ENCODE measurements around the gene INPP5D.
"Not testable (repeated sequence)": the region's sequence is repeated elsewhere in the genome, so short reads cannot be mapped to it uniquely, and the experiment has no call there.

INPP5D gene

DNA sequence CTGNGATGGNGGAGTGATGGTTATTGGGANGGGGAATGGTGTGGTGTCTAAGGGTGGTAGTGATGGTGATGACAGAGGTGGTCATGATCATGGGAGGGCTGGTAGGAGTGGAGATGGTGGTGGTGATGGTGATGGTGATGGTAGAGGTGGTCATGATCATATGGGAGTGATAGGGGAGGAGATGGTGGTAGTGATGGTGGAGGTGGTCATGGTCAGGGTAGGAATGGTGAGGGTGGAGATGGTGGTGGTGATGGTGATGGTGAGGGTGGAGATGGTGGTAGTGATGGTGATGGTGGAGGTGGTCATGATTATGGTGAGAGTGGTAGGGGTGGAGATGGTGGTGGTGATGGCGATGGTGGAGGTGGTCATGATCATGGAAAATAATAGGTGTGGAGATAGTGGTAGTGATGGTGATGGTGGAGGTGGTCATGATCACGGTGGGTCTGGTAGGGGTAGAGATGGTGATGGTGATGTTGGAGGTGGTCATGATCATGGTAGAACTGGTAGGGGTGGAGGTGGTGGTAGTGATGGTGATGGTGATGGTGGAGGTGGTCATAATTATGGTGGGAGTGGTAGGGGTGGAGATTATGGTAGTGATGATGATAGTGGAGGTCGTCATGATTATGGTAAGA, 83.7 kb downstream of the INPP5D start:
- H3K27ac ChIP-seq (ENCODE audit: low read depth, low read length), result no peak overlapping the region
- H3K27me3 ChIP-seq (ENCODE audit: control insufficient read depth in 1 of 2, insufficient read depth in 2 of 2, low read length in 2 of 2), result no peaks in the 10 kb centered on the region
- H3K4me3 ChIP-seq (ENCODE audit: low read depth in 1 of 2, low read length in 2 of 2), result no peak overlapping the region
- H3K4me1 ChIP-seq (ENCODE audit: insufficient read depth, low read length), result no peaks in the 10 kb centered on the region
- no peak overlapping the region for H3K9ac ChIP-seq (ENCODE audit: low read length)
- H3K9me3 ChIP-seq (ENCODE audit: low read length), result no peaks in the 10 kb centered on the region
- H3K36me3 ChIP-seq (ENCODE audit: insufficient read depth, low read length), result no peaks in the 10 kb centered on the region

DNA sequence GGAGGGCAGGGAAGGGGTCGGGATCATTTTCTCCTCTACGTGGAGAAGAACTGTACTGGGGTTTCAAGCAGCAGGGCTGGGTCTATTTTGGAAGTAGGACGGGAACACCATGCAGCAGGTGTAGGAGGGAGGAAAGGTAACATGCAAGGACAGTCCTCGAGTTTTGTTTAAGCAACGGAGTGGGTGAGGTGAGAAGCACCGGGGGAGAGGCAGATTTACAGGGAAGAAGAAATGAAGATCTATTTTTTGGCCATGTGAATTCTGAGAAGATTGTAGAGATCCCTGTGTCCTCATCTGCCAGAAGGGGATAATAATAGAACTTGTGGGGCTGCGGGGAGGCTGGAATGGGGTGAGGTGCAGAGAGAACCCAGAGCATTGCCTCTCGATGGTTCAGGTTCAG, 85.6 kb downstream of the INPP5D start:
- H3K36me3 ChIP-seq (ENCODE audit: insufficient read depth, low read length), result no peaks in the 10 kb centered on the region

DNA sequence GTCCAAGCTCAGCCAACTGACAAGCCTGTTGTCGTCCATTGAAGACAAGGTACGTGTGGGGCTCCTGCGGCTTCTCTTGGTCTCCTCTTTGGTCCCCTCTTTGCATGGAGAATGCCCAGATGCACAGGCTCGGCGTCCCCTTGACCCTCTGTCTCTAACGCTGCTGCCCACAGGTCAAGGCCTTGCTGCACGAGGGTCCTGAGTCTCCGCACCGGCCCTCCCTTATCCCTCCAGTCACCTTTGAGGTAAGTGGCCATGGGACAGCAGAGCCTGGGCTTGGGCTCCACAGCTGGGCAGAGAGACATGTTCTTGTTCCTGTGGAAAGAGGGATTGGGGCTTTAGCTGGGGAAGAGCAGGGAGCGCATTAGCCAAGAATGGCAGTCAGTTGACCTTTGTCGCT, 86.1 kb downstream of the INPP5D start:
- Histone ChIP-seq H3K4me3 (ENCODE audit: low read depth in 1 of 2, low read length in 2 of 2) (no peak overlapping the region), H3K27ac (ENCODE audit: low read depth, low read length) (no peak overlapping the region), H3K4me1 (ENCODE audit: insufficient read depth, low read length) (no peaks in the 10 kb centered on the region), H3K27me3 (ENCODE audit: control insufficient read depth in 1 of 2, insufficient read depth in 2 of 2, low read length in 2 of 2) (no peaks in the 10 kb centered on the region), H3K9me3 (ENCODE audit: low read length) (no peaks in the 10 kb centered on the region), H3K36me3 (ENCODE audit: insufficient read depth, low read length) (no peaks in the 10 kb centered on the region), H3K9ac (ENCODE audit: low read length) (no peak overlapping the region)

More for the DNA sequence above, 85.6 kb downstream of the INPP5D start:
- H3K27me3 ChIP-seq (ENCODE audit: control insufficient read depth in 1 of 2, insufficient read depth in 2 of 2, low read length in 2 of 2), result no peaks in the 10 kb centered on the region
- no peak overlapping the region for H3K27ac ChIP-seq (ENCODE audit: low read depth, low read length)
- no peak overlapping the region for H3K9ac ChIP-seq (ENCODE audit: low read length)
- H3K4me1 ChIP-seq (ENCODE audit: insufficient read depth, low read length), result no peaks in the 10 kb centered on the region
- H3K4me3 ChIP-seq (ENCODE audit: low read depth in 1 of 2, low read length in 2 of 2), result no peak overlapping the region
- no peaks in the 10 kb centered on the region for H3K9me3 ChIP-seq (ENCODE audit: low read length)

GRCh38 chr2:233147136-233147828, 87.1 kb downstream of the INPP5D start:
- no peaks in the 10 kb centered on the region for H3K27me3 ChIP-seq (ENCODE audit: control insufficient read depth in 1 of 2, insufficient read depth in 2 of 2, low read length in 2 of 2)
- no peak overlapping the region for H3K9ac ChIP-seq (ENCODE audit: low read length)
- no peaks in the 10 kb centered on the region for H3K9me3 ChIP-seq (ENCODE audit: low read length)
- H3K36me3 ChIP-seq (ENCODE audit: insufficient read depth, low read length), result no peaks in the 10 kb centered on the region
- H3K4me3 ChIP-seq (ENCODE audit: low read depth in 1 of 2, low read length in 2 of 2), result no peak overlapping the region
- no peaks in the 10 kb centered on the region for H3K4me1 ChIP-seq (ENCODE audit: insufficient read depth, low read length)
- no peak overlapping the region for H3K27ac ChIP-seq (ENCODE audit: low read depth, low read length)

DNA sequence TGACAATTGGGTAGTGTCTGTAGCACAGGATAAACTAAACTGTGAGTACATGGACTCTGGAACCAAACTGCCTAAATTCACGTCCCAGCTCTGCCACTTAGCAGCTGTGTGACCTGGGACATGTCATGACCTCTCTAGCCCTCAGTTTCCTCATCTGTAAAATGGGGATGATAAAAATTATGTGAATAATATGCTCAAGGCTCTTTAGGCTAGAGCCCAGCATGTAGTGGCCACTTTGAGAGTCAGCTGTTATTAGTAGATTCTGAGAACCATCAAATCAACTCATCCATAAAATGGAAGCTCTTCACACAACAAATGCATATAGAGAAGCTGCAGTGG, 87.7 kb downstream of the INPP5D start:
- Histone ChIP-seq H3K9me3 (ENCODE audit: low read length) (no peaks in the 10 kb centered on the region), H3K27me3 (ENCODE audit: control insufficient read depth in 1 of 2, insufficient read depth in 2 of 2, low read length in 2 of 2) (no peaks in the 10 kb centered on the region), H3K27ac (ENCODE audit: low read depth, low read length) (no peak overlapping the region), H3K4me3 (ENCODE audit: low read depth in 1 of 2, low read length in 2 of 2) (no peak overlapping the region), H3K36me3 (ENCODE audit: insufficient read depth, low read length) (no peaks in the 10 kb centered on the region), H3K9ac (ENCODE audit: low read length) (no peak overlapping the region), H3K4me1 (ENCODE audit: insufficient read depth, low read length) (no peaks in the 10 kb centered on the region)

GRCh38 chr2:233148354-233148753, 88.2 kb downstream of the INPP5D start:
- no peaks in the 10 kb centered on the region for H3K36me3 ChIP-seq (ENCODE audit: insufficient read depth, low read length)

GRCh38 chr2:233152541-233152940, 92.4 kb downstream of the INPP5D start:
- H3K36me3 ChIP-seq (ENCODE audit: insufficient read depth, low read length), result no peaks in the 10 kb centered on the region
- H3K27ac ChIP-seq (ENCODE audit: low read depth, low read length), result no peak overlapping the region
- H3K27me3 ChIP-seq (ENCODE audit: control insufficient read depth in 1 of 2, insufficient read depth in 2 of 2, low read length in 2 of 2), result no peaks in the 10 kb centered on the region
- no peaks in the 10 kb centered on the region for H3K9me3 ChIP-seq (ENCODE audit: low read length)
- H3K4me3 ChIP-seq (ENCODE audit: low read depth in 1 of 2, low read length in 2 of 2), result no peak overlapping the region
- H3K9ac ChIP-seq (ENCODE audit: low read length), result no peak overlapping the region
- no peaks in the 10 kb centered on the region for H3K4me1 ChIP-seq (ENCODE audit: insufficient read depth, low read length)

More at GRCh38 chr2:233148354-233148753, 88.2 kb downstream of the INPP5D start:
- no peaks in the 10 kb centered on the region for H3K9me3 ChIP-seq (ENCODE audit: low read length)
- no peak overlapping the region for H3K27ac ChIP-seq (ENCODE audit: low read depth, low read length)
- H3K4me1 ChIP-seq (ENCODE audit: insufficient read depth, low read length), result no peaks in the 10 kb centered on the region
- H3K4me3 ChIP-seq (ENCODE audit: low read depth in 1 of 2, low read length in 2 of 2), result no peak overlapping the region
- no peaks in the 10 kb centered on the region for H3K27me3 ChIP-seq (ENCODE audit: control insufficient read depth in 1 of 2, insufficient read depth in 2 of 2, low read length in 2 of 2)
- H3K9ac ChIP-seq (ENCODE audit: low read length), result no peak overlapping the region

DNA sequence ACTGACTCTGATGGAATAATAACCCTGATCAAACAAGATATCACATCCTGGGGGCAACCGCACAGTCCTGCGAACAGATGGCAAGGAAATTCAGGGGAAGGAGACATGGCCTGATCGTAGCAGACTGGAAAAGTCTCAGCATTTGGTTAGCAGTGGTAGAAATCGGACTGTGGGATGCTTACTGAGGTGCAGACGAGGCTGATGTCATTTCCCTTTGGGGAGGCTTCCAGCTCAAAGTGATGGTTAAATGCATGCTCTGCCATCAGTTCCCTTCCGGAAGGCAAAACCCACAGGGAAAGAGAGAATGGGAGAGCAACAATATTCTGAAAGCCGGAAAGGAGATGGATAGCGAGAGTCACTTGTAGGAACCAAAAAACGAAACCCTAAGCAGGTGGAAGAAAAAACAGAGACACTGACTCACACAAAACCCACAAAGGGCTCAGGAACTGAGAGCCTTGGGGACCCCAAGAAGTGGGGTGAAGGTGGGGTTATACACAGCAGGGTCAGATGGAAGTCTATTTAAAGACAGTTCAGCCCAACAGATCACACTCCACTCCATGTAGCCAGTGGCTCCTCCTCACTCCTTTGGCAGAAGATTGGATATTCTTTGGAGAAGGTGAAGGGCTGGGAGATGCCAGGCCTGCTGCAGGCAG, 93.1 kb downstream of the INPP5D start:
- Histone ChIP-seq H3K27ac (ENCODE audit: low read depth, low read length) (no peak overlapping the region), H3K4me3 (ENCODE audit: low read depth in 1 of 2, low read length in 2 of 2) (no peak overlapping the region), H3K9ac (ENCODE audit: low read length) (no peak overlapping the region), H3K36me3 (ENCODE audit: insufficient read depth, low read length) (no peaks in the 10 kb centered on the region), H3K4me1 (ENCODE audit: insufficient read depth, low read length) (no peaks in the 10 kb centered on the region), H3K27me3 (ENCODE audit: control insufficient read depth in 1 of 2, insufficient read depth in 2 of 2, low read length in 2 of 2) (no peaks in the 10 kb centered on the region), H3K9me3 (ENCODE audit: low read length) (no peaks in the 10 kb centered on the region)

DNA sequence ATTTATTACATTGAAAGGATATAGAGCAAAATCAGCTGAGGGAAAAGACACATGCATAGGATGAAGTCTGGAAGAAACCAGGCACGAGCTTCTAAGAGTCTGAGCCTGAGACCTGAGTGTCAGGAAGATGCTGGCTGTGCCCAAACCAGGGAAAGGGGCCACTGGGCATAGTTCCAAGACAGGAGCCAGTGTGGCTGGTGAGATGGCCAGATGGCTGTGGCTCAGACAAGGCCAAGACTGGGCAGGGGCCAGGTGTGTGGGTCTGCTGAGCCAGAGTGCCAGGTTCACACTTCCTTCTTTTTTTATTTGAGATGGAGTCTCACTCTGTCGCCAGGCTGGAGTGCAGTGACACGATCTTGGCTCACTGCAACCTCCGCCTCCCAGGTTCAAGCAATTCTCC, 95.9 kb downstream of the INPP5D start:
- Histone ChIP-seq H3K4me1 (ENCODE audit: insufficient read depth, low read length) (no peaks in the 10 kb centered on the region), H3K4me3 (ENCODE audit: low read depth in 1 of 2, low read length in 2 of 2) (no peak overlapping the region), H3K36me3 (ENCODE audit: insufficient read depth, low read length) (no peaks in the 10 kb centered on the region), H3K27me3 (ENCODE audit: control insufficient read depth in 1 of 2, insufficient read depth in 2 of 2, low read length in 2 of 2) (no peaks in the 10 kb centered on the region), H3K27ac (ENCODE audit: low read depth, low read length) (no peak overlapping the region), H3K9me3 (ENCODE audit: low read length) (no peaks in the 10 kb centered on the region), H3K9ac (ENCODE audit: low read length) (no peak overlapping the region)

DNA sequence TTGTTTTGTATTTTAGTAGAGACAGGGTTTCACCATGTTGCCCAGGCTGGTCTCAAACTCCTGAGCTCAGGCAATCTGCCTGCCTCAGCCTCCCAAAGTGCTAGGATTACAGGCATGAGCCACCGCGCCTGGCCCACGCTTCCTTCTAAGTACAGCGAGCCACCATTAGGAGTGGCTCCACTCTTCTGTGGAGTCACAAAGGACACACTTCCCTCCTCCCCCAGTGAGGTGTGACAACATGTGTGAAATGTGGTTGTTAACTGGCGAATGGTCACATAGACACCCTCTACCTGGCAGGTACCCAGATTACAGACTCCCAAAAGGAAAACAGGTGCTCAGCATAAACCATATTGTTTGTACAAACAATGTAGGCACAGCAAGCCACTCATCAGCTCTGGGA, 96.3 kb downstream of the INPP5D start:
- not testable (repeated sequence) for H3K36me3 ChIP-seq (ENCODE audit: insufficient read depth, low read length); H3K9ac ChIP-seq (ENCODE audit: low read length); H3K9me3 ChIP-seq (ENCODE audit: low read length); H3K27me3 ChIP-seq (ENCODE audit: control insufficient read depth in 1 of 2, insufficient read depth in 2 of 2, low read length in 2 of 2); H3K4me1 ChIP-seq (ENCODE audit: insufficient read depth, low read length); H3K27ac ChIP-seq (ENCODE audit: low read depth, low read length); H3K4me3 ChIP-seq (ENCODE audit: low read depth in 1 of 2, low read length in 2 of 2)

DNA sequence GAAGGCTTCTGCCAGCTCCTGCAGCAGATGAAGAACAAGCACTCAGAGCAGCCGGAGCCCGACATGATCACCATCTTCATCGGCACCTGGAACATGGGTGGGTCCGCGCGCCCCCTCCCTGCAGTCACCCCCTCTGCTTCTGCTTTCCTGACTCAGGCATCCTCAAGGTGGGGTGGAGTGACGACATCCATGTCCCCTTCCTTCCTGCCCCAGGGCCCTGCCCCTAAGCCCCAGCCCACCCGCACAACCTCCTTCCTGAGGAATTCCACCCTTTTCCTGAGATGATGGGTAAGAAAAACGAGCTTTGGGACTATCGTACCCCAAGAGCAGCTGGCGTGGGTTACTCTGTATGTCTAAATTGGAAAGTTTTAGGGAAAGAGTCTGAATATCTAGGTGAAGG, 101.6 kb downstream of the INPP5D start:
- Histone ChIP-seq H3K9ac (ENCODE audit: low read length) (no peak overlapping the region), H3K27ac (ENCODE audit: low read depth, low read length) (no peak overlapping the region), H3K9me3 (ENCODE audit: low read length) (no peaks in the 10 kb centered on the region), H3K36me3 (ENCODE audit: insufficient read depth, low read length) (no peaks in the 10 kb centered on the region), H3K4me3 (ENCODE audit: low read depth in 1 of 2, low read length in 2 of 2) (no peak overlapping the region), H3K4me1 (ENCODE audit: insufficient read depth, low read length) (no peaks in the 10 kb centered on the region), H3K27me3 (ENCODE audit: control insufficient read depth in 1 of 2, insufficient read depth in 2 of 2, low read length in 2 of 2) (no peaks in the 10 kb centered on the region)

DNA sequence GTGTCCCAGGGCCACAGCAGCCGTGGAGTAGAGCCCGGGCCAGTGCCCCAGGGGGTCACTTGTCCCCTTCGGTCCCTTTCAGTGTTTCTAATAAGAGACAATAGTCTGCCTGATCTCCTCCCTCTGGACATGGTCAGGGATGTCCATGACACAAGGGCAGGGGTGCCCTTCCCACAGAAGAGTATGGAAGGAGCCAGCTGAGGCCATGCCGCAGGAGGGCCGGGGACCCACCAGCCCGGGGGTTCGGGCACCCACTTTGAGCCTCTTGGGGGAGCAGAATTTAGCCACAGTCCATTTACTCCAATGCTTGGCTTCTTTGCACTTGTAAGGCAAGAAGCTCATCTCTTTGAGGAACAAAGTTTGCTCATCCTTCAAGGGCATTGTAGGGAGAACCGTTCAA, 102.6 kb downstream of the INPP5D start:
- Histone ChIP-seq H3K4me3 (ENCODE audit: low read depth in 1 of 2, low read length in 2 of 2) (no peak overlapping the region), H3K36me3 (ENCODE audit: insufficient read depth, low read length) (no peaks in the 10 kb centered on the region), H3K27ac (ENCODE audit: low read depth, low read length) (no peak overlapping the region), H3K4me1 (ENCODE audit: insufficient read depth, low read length) (no peaks in the 10 kb centered on the region), H3K9ac (ENCODE audit: low read length) (no peak overlapping the region), H3K27me3 (ENCODE audit: control insufficient read depth in 1 of 2, insufficient read depth in 2 of 2, low read length in 2 of 2) (no peaks in the 10 kb centered on the region), H3K9me3 (ENCODE audit: low read length) (no peaks in the 10 kb centered on the region)
